Measurements from ENCODE around the gene PXMP4. TPM values are rescaled to one million over a fixed set of nuclear protein-coding genes. Genes with fewer than 3 reads are reported as not detected.

Gene PXMP4
- total RNA-seq, 1 donor from 2014 or later: 13.5 TPM

DNA sequence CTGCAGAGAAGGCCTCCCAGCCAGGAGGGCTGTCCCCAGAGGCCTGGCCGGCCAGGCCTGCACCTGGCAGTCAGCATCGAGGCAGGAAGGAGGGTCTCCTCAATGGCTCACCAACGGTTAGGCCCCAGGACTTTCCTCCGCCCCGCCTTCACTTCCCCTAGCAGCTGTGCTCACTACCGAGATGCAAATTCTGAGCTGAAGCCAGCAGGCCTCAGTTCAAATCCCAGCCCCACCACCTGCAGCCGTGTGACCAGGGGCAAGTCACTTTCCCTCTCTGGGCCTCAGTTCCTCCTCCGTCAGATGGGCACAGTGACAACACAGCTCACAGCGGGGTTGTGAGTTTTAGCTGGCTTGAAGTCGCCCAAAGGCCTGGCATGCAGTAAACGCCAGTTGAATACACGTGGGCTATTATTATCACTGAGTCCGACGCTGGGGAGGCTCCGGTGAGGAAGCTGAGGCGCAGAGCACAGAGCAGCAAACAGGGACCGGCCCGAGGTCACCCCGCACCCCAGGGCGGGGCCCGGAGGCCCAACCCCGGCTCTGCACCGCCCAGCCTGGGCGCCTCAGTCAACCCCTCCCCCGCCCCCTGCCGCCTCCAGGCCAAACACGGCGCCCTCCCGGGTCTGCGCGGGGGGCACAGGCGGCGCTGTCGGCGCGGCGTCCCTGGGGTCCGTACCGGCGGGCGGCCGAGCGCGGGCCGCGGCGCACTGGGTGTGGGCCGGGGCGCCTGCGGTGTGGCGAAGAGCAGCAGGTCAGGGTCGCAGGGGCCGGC, 34.6 kb downstream of the PXMP4 start:
- Histone ChIP-seq H3K4me3 (peak overlapping the region; percentile 60), H3K27me3 (ENCODE audit: low read depth) (no peaks in the 10 kb centered on the region), H3K36me3 (no peaks in the 10 kb centered on the region), H3K9me3 (replicated peaks) (no peaks in the 10 kb centered on the region), H3K27ac (replicated peaks) (no peak overlapping the region), H3K4me1 (peaks cover 30% of the 10 kb centered on the region)
- TF ChIP-seq, protein P1, sequence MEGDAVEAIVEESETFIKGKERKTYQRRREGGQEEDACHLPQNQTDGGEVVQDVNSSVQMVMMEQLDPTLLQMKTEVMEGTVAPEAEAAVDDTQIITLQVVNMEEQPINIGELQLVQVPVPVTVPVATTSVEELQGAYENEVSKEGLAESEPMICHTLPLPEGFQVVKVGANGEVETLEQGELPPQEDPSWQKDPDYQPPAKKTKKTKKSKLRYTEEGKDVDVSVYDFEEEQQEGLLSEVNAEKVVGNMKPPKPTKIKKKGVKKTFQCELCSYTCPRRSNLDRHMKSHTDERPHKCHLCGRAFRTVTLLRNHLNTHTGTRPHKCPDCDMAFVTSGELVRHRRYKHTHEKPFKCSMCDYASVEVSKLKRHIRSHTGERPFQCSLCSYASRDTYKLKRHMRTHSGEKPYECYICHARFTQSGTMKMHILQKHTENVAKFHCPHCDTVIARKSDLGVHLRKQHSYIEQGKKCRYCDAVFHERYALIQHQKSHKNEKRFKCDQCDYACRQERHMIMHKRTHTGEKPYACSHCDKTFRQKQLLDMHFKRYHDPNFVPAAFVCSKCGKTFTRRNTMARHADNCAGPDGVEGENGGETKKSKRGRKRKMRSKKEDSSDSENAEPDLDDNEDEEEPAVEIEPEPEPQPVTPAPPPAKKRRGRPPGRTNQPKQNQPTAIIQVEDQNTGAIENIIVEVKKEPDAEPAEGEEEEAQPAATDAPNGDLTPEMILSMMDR (IDR thresholded peaks at IDR 0.05; ENCODE audit: borderline replicate concordance): no peak
- intact Hi-C loops (cut with micrococcal nuclease): no loop called here
- DNase-seq: no peak

DNA sequence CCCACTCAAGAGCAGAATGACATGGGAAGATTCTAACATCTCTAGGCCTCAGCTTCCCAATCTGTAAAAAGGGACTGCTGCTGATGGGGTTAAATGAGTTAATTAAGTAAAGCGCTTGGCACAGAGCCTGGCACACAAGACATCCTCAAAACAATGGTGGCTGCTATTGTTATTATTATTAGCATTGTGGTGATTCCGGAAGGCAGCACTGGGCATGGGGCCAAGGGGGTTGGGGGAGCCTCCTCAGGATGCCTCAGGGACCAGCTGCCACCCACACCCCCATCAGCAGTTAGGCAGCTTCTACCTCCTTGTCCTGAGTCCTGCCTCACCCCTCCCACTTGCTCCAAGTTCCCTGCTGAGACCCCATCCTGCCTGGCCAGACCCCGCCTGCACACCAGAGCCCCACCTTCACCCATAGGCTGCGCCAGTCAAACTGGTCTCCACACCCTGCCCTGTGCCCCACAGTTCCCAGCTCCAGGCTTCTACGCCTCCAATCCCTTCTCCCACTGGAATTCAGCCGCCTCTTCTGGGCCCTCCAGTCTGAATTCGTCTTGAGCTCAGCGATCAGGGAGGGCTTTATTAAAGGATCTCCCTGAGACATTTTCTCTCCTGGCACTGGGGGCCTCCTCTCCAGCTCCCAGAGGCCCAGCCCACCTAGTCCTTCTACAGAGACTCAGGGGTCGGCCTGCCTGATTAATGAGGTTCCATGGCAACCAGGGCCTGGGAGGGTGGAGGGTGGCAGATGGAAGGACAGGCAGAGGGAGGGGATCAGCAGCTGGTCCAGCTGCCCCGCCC, 35.4 kb downstream of the PXMP4 start:
- DNase-seq: no peak
- H3K27me3 ChIP-seq (ENCODE audit: low read depth): no peaks in the 10 kb centered on the region
- H3K4me3 ChIP-seq: peak overlapping the region; percentile 60
- H3K27ac ChIP-seq (replicated peaks): no peak overlapping the region
- H3K36me3 ChIP-seq: no peaks in the 10 kb centered on the region
- H3K9me3 ChIP-seq (replicated peaks): no peaks in the 10 kb centered on the region
- TF ChIP-seq, protein P1 (IDR thresholded peaks at IDR 0.05; ENCODE audit: borderline replicate concordance): no peak
- peaks cover 30% of the 10 kb centered on the region for H3K4me1 ChIP-seq
- intact Hi-C loops (cut with micrococcal nuclease): no loop called here

DNA sequence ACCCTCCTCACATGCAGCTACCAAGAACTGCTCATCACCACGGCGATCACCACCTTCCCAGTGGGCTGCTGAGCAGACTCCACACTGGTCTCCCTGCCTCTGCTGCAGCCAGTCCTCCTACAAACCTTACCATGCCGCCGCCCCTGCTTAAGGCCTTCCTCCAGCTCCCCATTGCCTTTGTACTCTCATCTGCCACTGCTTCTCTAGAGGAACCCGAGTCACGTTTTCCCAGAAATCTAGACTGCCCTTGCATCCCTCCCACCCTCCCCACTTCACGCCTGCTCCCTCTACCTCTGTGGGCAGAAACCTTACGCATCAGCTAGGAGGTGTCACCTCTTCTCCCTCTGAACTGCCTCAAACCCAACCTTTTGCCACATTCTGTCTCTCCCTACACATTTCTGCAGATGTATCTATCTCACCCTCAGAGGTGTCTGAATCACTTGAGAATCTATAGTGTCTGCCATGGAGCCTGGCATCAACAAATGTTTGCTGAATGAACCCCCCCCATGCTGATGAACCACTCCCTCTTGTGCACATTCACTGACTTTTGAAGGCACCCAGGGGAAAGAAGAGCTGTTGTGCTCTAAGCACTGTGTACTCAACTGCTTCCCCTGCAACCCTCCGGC, 38.3 kb downstream of the PXMP4 start:
- DNase-seq: no peak
- Histone ChIP-seq H3K36me3 (no peaks in the 10 kb centered on the region), H3K9me3 (replicated peaks) (no peaks in the 10 kb centered on the region), H3K27ac (replicated peaks) (no peak overlapping the region), H3K4me1 (peaks cover 18% of the 10 kb centered on the region), H3K4me3 (no peak overlapping the region), H3K27me3 (ENCODE audit: low read depth) (no peaks in the 10 kb centered on the region)
- intact Hi-C loops (cut with micrococcal nuclease): no loop called here
- TF ChIP-seq, protein P1 (IDR thresholded peaks at IDR 0.05; ENCODE audit: borderline replicate concordance): no peak

DNA sequence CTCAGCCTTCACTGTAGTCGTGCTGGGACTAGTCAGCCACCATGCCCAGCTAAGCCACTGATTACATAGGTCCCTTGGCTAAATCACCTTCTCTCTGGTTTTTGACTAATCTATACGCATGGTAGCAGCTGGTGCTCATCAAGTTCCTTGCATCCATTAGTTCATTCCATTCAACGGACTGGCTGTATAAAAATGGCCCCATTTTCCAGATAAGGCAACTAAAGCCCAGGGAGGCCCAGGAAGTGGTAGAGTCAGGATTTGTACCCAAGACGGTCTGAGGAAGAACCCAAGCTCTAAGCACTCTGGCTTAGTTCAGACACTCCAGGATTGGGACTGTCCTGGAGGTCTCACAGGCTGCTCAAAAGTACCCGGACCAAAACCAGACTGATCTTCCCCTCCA, 38.8 kb downstream of the PXMP4 start:
- Histone ChIP-seq H3K9me3 (replicated peaks) (no peaks in the 10 kb centered on the region), H3K27me3 (ENCODE audit: low read depth) (no peaks in the 10 kb centered on the region), H3K4me3 (no peak overlapping the region), H3K4me1 (peaks cover 14% of the 10 kb centered on the region), H3K27ac (replicated peaks) (no peak overlapping the region), H3K36me3 (no peaks in the 10 kb centered on the region)
- no peak for DNase-seq
- intact Hi-C loops (cut with micrococcal nuclease): no loop called here
- TF ChIP-seq, protein P1 (IDR thresholded peaks at IDR 0.05; ENCODE audit: borderline replicate concordance): no peak

DNA sequence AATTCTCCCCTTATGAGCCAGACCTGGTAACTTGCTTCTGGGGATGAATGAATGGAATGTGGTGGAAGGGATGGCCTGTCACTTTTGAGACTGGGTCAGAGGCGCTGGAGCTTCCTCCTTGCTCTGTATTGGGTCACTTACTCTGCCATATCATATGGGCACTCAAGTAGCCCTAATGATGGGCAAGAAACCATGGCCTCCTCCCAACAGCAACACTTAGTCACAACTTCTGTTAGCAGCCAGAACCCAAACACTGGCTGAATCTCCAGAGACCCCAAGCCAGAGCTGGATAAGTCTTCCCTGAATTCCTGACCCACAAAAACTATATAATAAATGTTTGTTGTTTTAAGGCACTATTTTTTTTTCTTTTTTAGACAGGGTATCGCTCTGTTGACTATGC, 39.4 kb downstream of the PXMP4 start:
- H3K4me3 ChIP-seq: no peak overlapping the region
- H3K27me3 ChIP-seq (ENCODE audit: low read depth): no peaks in the 10 kb centered on the region
- H3K27ac ChIP-seq (replicated peaks): no peak overlapping the region
- H3K4me1 ChIP-seq: peaks cover 17% of the 10 kb centered on the region
- TF ChIP-seq, protein P1 (IDR thresholded peaks at IDR 0.05; ENCODE audit: borderline replicate concordance): no peak
- intact Hi-C loops (cut with micrococcal nuclease): no loop called here
- no peaks in the 10 kb centered on the region for H3K36me3 ChIP-seq
- no peaks in the 10 kb centered on the region for H3K9me3 ChIP-seq (replicated peaks)
- no peak for DNase-seq

Data from left ventricle myocardium inferior (tissue), 1 donor.